ENCODE results near the gene CBR1. TPM values are rescaled to one million over a fixed set of nuclear protein-coding genes. Genes with fewer than 3 reads are reported as not detected.

Gene CBR1
- total and polyA plus RNA-seq, 2 donors (not counting 3 experiments of a cell fraction or from before 2014, with no cell fraction given) = 41.3 to 124 TPM

GRCh38 chr21:36079010-36079649 lies 9.3 kb downstream of the CBR1 start:
- intact Hi-C loops (cut with micrococcal nuclease) = no loop called here

More at GRCh38 chr21:36079010-36079649, 9.3 kb downstream of the CBR1 start:
- Histone ChIP-seq H3K9ac (replicated peaks; ENCODE audit: extremely low read depth, insufficient read depth, low read length) (no peak overlapping the region), H3K27ac (ENCODE audit: insufficient read depth, low read depth, low read length) (no peak overlapping the region), H3K36me3 (ENCODE audit: control insufficient read depth in 2 of 2, extremely low read depth in 1 of 2, insufficient read depth in 2 of 2, low read length in 2 of 2) (no peaks in the 10 kb centered on the region), H3K9me3 (replicated peaks; ENCODE audit: control insufficient read depth, insufficient read depth, low read length) (no peaks in the 10 kb centered on the region), H3K4me3 (replicated peaks in 1 of 3; ENCODE audit: insufficient read depth in 1 of 3, low read depth in 1 of 3, low read length in 3 of 3) (no peak overlapping the region), H3K4me2 (ENCODE audit: insufficient read depth, low read length) (no peak overlapping the region), H3K79me2 (ENCODE audit: control insufficient read depth, insufficient read depth, low read length) (no peaks in the 10 kb centered on the region), H2AFZ (ENCODE audit: low read depth, low read length) (no peak overlapping the region), H4K20me1 (replicated peaks; ENCODE audit: control insufficient read depth, extremely low read depth, insufficient read depth, low read length) (no peaks in the 10 kb centered on the region), H3K27me3 (ENCODE audit: control insufficient read depth in 2 of 2, insufficient read depth in 2 of 2, low read length in 2 of 2) (peaks cover 4 to 14% of the 10 kb centered on the region in 2 experiments), H3K9me1 (replicated peaks; ENCODE audit: control insufficient read depth, extremely low read depth, insufficient read depth, low read length) (no peaks in the 10 kb centered on the region), H3K4me1 (ENCODE audit: control insufficient read depth, extremely low read depth, insufficient read depth, low read length) (no peaks in the 10 kb centered on the region)
- DNase-seq (ENCODE audit: low read depth, low spot score) (no peak), FAIRE-seq (no peak)
- CTCF ChIA-PET = interaction anchor here (2.7 kb wide), 1 partner anchor 8 kb away, joined by 7 read pairs; no protein-coding TSS in a partner anchor
- dilution Hi-C loops (cut with MboI; ENCODE audit: extremely low pct_ligation_motif_present, low sequenced_read_pairs) = no loop called here
- BruUV-seq (replicated peaks) = no TSS peak
- POLR2A ChIA-PET = no interaction called here
- TF ChIP-seq MYC (IDR thresholded peaks at IDR 0.05; ENCODE audit: low read depth, low read length) (no peak), FOS (IDR thresholded peaks at IDR 0.05; ENCODE audit: borderline replicate concordance, insufficient read depth, low read length) (no peak), POLR2A (IDR thresholded peaks at IDR 0.05; ENCODE audit: low read depth, low read length) (no peak), CTCF (IDR thresholded peaks at IDR 0.05; ENCODE audit: extremely low read depth in 1 of 2, insufficient read depth in 1 of 2, low read depth in 1 of 2, low read length in 2 of 2) (no peak), GATA2 (IDR thresholded peaks at IDR 0.05; ENCODE audit: insufficient read depth, insufficient read length, low read depth, low read length) (no peak), EZH2 (IDR thresholded peaks at IDR 0.05; ENCODE audit: borderline replicate concordance, low read depth, low read length, severe bottlenecking) (no peak), MAX (IDR thresholded peaks at IDR 0.05; ENCODE audit: insufficient read depth, insufficient read length) (no peak), POLR2AphosphoS5 (IDR thresholded peaks at IDR 0.05; ENCODE audit: insufficient read depth, low read depth, low read length) (no peak), JUN (IDR thresholded peaks at IDR 0.05; ENCODE audit: borderline replicate concordance, insufficient read depth, insufficient read length, low read depth) (no peak)

Measured in endothelial cell of umbilical vein (primary cell).